Inferior parietal cortex (tissue), 1 donor: ENCODE results near the gene MAMDC2.
"Not testable (repeated sequence)": the region's sequence is repeated elsewhere in the genome, so short reads cannot be mapped to it uniquely, and the experiment has no call there.

ENCODE experiments used
- DNase-seq: peaks from one replicate; pipeline ENCODE4 v3.0.0-alpha.2; 2016; ENCODE audit errors: extremely low spot score

The MAMDC2 gene

GRCh38 chr9:70038171-70038621 is 5.5 kb upstream of the MAMDC2 start:
- DNase-seq = not testable (repeated sequence)

- DNase-seq = no peak
Measured at GRCh38 chr9:70040376-70040903, 3.2 kb upstream of the MAMDC2 start.

GRCh38 chr9:70042461-70043215 is 1.0 kb upstream of the MAMDC2 start:
- no peak for DNase-seq

- no peak for DNase-seq
Measured at GRCh38 chr9:70043285-70043684, 363 bp upstream of the MAMDC2 start.

- no peak for DNase-seq
Measured at GRCh38 chr9:70044490-70045307, 1.1 kb downstream of the MAMDC2 start.

- DNase-seq = no peak
Measured at GRCh38 chr9:70045452-70045851, 1.8 kb downstream of the MAMDC2 start.

- no peak for DNase-seq
Measured at GRCh38 chr9:70046274-70047070, 2.8 kb downstream of the MAMDC2 start.

GRCh38 chr9:70049236-70049635 is 5.6 kb downstream of the MAMDC2 start:
- no peak for DNase-seq

GRCh38 chr9:70049672-70050271 is 6.1 kb downstream of the MAMDC2 start:
- DNase-seq = no peak

GRCh38 chr9:70052768-70053167 is 9.1 kb downstream of the MAMDC2 start:
- no peak for DNase-seq

- DNase-seq = no peak
Measured at GRCh38 chr9:70053864-70054263, 10.2 kb downstream of the MAMDC2 start.

- DNase-seq = no peak
Measured at GRCh38 chr9:70054521-70054920, 10.9 kb downstream of the MAMDC2 start.

- DNase-seq = no peak
Measured at GRCh38 chr9:70055406-70056210, 12.0 kb downstream of the MAMDC2 start.

GRCh38 chr9:70056211-70056944 is 12.7 kb downstream of the MAMDC2 start:
- no peak for DNase-seq

GRCh38 chr9:70058569-70059116 is 15.0 kb downstream of the MAMDC2 start:
- DNase-seq = no peak

GRCh38 chr9:70060148-70060882 is 16.7 kb downstream of the MAMDC2 start:
- DNase-seq = no peak

- DNase-seq = no peak
Measured at GRCh38 chr9:70060883-70061507, 17.3 kb downstream of the MAMDC2 start.

GRCh38 chr9:70061776-70062175 is 18.1 kb downstream of the MAMDC2 start:
- no peak for DNase-seq
